Fibroblast of upper back skin (primary cell): ENCODE data around the gene CAMK4.
A peak's percentile ranks its signal among the peaks of the same experiment; 100 is the strongest.
"Not testable (repeated sequence)": the region's sequence is repeated elsewhere in the genome, so short reads cannot be mapped to it uniquely, and the experiment has no call there.

Source experiments
- DNase-seq: peaks from one replicate; pipeline ENCODE4 v3.0.0-alpha.2; 2013

CAMK4 gene

DNA sequence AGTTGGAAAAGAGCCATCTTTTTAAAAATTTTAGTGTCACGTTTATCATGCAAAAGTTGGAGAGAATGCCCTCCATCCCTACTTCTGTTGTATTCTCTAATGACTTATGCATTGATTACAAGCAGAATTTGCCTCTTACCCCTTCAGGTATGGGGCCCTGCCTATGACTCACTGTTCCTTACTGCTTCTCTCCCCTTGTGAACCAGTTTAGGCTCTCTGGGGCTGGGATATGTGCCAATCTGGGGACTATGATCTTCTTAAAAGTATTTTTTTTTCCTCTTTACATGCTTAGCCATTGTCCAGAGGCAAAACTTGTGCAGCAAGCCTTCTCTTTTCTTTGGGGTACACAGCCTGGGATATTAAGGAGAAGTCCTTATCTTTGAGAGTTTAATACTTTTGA, 37.4 kb downstream of the CAMK4 start:
- no peak for DNase-seq

GRCh38 chr5:111262153-111262552, 38.0 kb downstream of the CAMK4 start:
- no peak for DNase-seq

GRCh38 chr5:111262815-111263214, 38.6 kb downstream of the CAMK4 start:
- DNase-seq: no peak

DNA sequence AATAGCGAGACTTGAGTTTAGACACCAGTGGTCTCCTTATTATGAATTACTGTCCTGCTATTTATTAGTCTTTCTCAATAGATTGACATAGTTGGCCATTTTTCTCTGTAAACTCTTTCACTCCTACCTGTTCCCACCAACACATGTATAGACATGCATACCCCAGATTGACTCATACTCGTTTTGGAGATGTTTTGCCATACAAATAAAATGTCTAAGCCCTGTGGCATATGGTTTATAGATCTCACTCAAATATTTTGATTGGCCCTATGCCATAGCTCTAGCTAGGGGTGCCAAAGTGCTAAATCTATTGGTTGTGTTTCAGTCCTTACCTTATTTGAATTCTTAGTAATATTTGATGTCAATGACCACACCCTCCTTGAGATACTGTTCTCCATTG, 42.3 kb downstream of the CAMK4 start:
- DNase-seq: no peak

- DNase-seq: no peak
Observed at GRCh38 chr5:111268300-111268699, 44.1 kb downstream of the CAMK4 start.

DNA sequence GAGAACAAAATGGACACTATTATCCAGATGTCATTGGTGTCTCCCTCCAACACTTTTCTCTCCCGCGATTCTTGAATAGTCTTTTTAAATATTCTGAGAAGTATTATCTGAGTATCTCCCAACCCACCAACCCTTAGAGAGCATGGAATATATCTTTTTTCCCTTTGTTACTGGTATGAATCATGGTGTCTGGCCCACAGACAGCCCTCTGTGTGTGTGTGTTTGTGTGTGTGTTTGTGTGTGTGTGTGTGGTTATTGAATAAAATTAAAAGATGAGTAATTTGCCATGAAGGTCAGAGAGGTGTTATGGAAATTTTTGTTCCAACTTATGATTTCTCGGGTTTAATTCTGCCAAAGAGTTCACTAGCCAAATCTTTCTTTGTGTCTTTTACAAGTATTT, 47.7 kb downstream of the CAMK4 start:
- peak; percentile 2 for DNase-seq

DNA sequence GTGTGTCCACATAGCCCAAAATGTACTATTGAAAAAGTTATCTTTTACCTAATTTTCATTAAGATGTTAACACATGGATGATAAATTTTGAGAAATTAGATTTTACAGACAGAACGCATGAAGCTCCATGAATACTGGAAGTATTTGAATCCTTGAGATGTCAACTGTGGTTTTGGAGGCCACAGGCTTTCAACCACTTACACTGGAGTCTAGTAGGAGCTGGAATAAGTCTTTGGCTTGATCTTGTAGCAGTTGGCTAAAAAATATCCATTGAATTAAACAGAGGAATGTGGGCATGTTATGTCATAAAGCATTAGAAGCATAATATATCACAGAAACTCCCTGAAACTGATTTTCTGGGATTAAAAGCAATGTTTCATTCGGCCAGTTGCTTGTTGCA, 52.9 kb downstream of the CAMK4 start:
- peak; percentile 7 for DNase-seq

GRCh38 chr5:111278858-111279504, 54.8 kb downstream of the CAMK4 start:
- peak; percentile 39 for DNase-seq

DNA sequence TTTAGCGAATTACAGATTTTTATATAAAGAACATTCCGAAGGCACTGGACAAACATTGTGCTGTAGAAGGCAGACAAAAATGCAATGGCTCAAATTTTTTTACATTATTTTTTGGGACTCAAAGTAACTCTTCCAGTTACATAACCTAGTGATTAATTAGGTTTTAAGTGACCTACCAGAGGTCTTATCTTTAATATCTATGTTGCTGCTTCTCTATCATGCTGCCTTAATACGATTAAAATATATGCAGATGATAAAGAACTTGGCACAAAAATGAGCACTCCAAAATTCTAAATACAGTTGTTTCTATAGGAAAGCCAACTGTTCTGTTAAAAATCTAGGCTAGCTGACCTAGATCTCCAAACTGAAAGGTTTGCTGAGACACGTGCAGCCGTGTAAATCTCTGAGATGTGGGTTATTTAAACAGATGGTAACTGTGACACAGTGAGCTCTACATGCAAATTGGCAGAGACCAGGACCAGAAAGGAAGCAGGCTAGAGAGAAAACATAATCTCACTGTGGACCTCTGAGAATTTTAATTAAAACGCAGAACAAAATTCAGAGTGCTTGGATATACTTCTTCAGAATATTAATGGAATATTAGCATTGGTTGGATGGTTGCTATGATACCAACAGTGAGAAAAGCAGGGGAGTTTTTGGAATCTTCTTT, 56.2 kb downstream of the CAMK4 start:
- DNase-seq: no peak

- DNase-seq: no peak
Observed at GRCh38 chr5:111282798-111283197, 58.6 kb downstream of the CAMK4 start.

- DNase-seq: no peak
Observed at GRCh38 chr5:111284825-111285224, 60.6 kb downstream of the CAMK4 start.

- DNase-seq: no peak
Observed at GRCh38 chr5:111294551-111294950, 70.4 kb downstream of the CAMK4 start.

DNA sequence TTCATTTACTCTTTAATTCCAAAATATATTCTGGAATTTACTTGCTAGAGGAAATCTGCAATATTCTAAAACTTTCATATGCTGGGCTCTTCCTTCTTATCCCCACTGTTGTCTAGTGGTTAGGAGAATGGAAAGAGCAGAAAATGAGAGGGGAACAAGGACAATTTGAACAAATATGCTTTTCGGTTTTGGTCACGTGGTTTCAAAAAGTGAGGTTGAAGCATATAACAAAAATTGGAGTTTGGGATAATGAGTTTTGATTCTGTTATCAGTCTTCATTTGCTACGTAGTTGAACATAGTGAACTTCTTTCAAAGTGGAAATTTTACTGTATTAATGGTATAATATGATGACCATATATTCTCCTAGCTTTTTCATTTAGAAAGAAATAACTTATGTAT, 71.5 kb downstream of the CAMK4 start:
- no peak for DNase-seq

DNA sequence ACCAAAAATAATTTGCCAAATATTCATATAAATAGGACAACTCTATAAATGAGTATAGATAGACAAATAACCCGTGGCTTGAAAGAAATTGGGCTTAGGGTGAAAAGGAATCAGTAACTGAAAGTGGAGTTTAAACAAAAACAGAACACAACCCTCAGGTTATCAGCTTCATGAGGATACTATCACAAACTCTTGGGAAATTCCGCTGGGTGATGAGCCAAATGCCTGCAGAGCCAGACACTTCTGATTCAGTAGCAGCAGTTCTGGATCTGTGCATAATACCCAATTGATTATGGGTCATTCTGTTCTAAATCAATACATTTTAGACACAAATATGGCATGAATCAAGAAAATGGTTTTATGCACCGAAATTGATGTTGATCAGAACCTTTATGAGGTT, 72.4 kb downstream of the CAMK4 start:
- no peak for DNase-seq

DNA sequence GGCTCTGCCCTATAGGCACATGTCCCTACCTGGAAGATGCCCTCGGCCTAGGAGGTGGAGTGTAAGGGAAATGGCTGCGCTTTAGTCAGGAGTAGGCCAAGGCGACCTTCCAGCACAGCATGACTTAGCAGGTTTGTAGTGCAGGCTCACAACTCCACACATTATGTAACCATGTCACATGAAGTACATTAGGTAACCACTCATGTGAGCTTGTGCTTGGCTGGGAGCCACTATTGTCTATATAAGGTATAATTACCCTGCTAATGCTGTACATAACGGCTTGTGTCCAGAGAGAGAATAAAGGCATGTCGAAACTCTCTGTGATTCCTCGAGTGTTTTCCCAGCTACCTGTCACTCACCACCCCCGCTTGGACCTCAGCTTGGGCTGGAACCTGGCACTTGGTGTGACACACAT, 74.9 kb downstream of the CAMK4 start:
- DNase-seq: no peak

DNA sequence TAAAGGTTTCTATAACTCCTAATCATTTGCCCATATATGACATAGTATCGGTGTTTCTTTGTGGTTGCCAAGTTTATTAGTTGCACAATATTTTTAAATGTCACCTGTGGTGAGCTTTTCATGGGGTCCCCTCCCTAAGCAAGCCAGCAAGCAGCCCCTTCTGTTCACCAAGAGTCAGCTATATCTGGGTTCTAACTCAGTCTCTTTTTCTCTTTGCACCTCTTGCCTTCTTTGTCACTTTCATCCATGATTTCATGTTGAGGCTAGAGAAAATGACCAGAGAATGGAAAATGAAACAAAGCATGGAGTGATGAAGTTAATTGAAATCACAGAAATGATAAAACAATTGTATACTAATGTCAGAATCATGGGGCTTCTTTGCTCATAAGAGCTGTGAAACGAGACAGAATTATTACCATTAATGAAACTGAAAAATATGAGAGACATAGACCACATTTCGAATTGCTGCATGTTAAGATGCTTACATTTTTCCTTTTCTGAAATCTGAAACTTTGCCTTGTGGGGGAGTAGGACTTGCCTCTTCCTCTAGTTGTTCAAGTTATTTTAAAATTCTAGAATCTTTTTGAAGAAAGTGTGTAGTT, 75.7 kb downstream of the CAMK4 start:
- no peak for DNase-seq

DNA sequence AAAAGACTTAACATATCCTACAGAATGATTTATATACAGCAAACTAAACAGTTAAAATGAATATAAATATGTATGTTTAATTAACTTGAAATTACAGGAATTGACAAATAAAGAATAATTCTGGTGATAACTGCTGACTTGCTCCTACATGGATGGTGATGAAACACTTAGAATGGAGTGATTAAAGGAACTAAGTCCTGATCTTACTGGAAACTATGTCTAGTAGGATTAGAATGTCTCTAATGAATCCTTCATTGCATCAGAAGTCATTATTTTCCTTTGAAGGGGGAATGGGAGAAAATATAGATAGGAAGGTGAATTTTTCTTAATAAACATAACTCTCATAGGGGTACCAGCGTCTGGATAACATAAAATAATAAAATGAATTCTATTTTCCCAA, 77.1 kb downstream of the CAMK4 start:
- DNase-seq: no peak

- DNase-seq: not testable (repeated sequence)
Observed at GRCh38 chr5:111302043-111302442, 77.9 kb downstream of the CAMK4 start.

DNA sequence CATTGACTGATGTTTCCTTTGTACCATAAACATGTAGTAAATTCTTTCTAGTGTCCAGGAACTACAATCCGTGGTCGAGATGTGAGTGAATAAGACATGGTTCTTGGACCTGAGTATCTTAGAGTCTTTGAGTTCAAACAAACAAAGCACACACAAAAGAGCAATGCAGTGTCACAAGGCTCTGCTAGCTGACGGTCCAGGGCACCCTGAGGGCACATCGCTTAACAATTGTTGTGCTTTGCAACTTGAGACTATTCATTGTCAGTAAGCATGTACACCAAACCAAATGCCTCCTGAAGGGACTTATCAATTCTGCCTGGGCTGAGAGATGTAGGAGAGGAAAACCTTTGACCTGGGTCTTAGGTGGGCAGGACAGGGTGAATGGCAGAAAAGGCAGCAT, 84.8 kb downstream of the CAMK4 start:
- DNase-seq: no peak

DNA sequence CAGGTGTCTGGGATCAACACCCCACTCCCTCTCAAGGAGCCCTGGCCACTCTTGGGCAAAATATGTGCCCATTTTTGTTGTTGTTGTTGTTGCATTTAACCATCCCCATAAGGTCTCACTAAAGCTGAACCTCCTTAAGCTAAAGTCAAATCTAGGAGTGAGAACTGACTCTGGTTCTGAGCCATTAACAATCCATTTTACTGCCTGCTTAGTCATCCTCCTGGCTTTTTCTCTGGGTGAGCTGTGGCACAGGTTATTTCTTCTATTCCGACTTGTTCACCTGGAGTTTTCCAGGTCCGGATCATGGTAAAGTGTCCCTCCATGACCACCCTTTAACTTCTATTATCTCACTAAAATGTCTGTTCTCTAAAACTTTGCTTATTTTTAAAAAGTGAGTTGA, 85.2 kb downstream of the CAMK4 start:
- DNase-seq: no peak

GRCh38 chr5:111310711-111311620, 86.8 kb downstream of the CAMK4 start:
- no peak for DNase-seq

DNA sequence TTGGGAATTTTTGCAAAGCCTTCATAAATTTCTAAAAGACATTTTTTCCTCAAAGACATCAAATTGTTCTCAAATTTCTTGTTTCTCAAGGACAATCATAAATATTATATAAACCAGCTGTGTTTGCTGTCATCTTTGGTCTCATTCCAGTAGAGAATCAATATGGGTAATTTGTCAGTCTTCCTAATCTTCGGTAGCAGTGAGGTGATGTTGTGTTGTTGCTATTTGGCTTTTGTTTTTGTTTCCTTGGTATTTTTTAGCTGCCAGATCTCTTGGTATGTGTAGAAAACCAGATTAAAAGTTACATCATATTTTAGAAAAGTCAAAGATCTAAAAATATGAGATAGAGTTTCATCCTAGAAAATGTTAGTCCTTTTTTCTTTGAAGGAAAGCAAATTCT, 87.5 kb downstream of the CAMK4 start:
- DNase-seq: no peak

- no peak for DNase-seq
Observed at GRCh38 chr5:111313017-111313724, 89.0 kb downstream of the CAMK4 start.
